Measurements from ENCODE around the gene HSPA12A.

HSPA12A gene

DNA sequence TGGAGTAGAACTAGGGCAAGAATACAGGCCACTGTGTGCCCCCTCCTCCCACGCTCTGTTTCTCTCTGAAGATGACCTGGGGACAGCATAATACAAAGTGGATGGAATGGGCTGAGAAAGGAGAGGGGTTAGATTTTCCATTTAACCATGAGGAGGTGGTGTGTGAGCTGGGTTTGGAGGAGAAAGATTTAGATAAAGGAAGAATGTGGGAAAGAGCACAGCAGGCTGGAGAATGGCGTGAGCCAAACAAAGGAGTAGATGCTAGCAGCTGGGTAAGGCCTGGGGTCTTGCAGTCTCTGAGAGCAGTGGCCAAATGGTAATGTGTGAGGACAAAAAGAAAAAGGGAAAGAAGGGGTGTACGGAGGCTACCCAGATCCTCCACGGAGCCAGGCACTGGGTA is 113.0 kb downstream of the HSPA12A start:
- DNase-seq (ENCODE audit: low read depth in 2 of 2), result no peak

DNA sequence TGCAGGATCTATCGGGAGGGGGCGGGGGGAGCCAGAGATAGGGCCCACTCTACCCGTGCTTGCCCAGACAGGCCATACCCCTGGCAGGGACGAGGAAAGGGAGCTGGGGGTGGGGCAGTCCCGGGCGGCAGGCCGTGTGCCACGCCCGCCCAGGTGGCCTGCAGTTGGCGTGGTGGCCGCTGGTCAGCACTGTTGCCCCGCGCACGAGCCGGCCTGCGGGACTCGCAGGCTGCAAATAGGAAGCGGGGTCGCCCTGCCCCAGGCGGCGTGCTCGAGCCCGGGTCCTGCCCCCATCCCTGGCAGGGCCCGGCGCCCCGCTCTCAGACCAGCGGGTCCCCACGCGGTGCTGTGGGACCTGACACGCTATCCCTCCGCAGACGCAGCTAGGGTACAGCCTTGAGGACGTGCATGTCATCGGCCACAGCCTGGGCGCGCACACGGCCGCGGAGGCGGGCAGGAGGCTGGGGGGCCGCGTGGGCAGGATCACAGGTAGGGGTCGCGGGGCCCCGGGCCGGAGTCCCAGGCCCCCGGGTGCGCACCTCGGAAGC is 114.9 kb downstream of the HSPA12A start:
- DNase-seq (ENCODE audit: low read depth in 2 of 2), result no peak

DNA sequence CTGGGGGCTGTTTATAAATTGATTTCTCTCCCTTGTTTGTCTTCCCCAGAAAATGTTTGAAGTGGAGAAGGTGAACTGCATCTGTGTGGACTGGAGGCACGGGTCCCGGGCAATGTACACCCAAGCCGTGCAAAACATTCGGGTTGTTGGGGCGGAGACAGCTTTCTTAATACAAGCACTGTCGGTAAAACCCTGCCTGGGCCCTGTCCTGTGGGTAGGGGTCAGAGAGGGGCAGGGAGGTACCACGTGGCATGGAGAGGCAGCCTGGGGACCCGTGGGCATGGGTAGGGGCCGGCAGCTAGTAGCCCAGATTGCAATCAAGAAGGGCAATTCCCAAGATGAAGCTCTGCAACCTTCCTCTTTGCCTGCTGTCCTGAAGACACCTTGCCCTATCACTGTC is 115.6 kb downstream of the HSPA12A start:
- no peak for DNase-seq (ENCODE audit: low read depth in 2 of 2)

DNA sequence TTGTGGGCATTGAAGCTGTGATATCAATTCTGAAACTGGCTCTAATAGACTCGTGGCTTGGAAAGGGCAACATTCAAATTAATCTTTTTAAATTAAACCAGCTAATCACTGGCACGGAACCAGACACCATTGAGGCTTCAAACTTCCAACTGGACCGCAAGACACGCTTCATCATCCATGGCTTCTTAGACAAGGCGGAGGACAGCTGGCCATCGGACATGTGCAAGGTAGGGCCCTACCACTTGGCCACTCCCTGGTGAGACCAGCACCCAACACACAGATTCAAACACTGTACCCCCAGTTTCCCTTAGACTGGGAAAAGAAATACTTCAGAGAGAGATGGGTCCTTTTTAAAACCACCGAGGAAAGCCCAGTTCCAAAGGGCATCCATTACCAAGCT is 116.5 kb downstream of the HSPA12A start:
- no peak for DNase-seq (ENCODE audit: low read depth in 2 of 2)

DNA sequence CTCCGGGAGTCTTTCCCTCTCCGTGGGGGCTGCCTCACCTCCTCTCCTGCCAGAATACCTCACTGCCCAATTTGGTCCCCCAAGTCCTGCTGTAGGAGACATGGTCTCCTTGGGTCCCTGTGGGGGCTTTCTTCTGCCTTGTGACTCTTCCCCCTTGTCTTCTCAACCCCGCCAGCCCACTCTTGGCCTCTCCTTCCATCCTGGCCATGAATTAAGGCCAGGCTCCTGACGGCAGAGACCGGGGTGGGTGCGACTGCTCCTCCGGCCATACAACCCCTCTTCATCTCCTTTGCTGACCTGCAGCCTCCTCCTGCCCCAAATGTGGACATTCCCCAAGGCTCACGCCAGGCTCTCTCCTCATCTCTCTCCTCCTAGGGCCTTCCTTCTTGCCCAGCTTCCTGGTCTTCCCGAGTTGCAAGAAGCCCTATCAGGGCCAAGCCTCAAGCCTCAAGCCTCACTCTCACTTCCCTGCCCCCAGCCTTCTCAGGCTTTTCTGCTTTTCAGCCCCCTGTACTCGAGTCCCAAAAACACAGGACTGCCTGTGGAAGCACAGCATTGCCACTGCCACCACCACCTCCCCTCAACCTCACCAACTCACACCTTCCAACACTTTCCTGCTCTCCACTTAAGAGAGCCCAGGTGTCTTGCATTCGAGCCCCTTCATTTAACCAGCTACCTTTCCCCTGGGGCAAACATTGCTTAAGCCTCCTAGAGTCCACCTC is 120.3 kb downstream of the HSPA12A start:
- DNase-seq (ENCODE audit: low read depth in 2 of 2), result no peak

DNA sequence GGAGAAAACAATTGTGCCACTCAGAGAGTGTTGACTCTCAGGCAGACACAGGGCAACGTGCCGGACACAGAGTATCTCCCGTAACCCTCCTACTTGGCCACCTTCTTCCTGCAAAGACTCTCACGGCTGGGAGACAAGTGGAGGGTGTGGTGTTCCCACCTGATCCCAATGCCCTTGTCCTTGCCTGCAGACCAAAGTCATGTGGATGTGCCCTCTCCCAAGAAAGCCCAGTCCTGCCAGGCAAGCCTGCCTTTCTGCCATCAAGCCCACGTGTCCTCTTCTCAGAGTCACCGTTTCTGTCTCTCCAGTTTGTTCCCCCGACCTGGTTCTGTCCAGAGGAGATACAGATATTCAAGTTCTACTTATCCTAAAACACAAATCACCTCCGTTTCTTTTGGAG is 120.9 kb downstream of the HSPA12A start:
- DNase-seq (ENCODE audit: low read depth in 2 of 2), result no peak

Measured in stimulated activated CD4-positive, alpha-beta T cell treated with anti-CD3 and anti-CD28 coated beads, Interleukin-12 subunit alpha, Interleukin-12 subunit beta, amount 100 ng/mL, for 24 hours (primary cell).